ENCODE data around the gene CHEK2. TPM values are rescaled to one million over a fixed set of nuclear protein-coding genes. Genes with fewer than 3 reads are reported as not detected.
"Not testable (repeated sequence)": the region's sequence is repeated elsewhere in the genome, so short reads cannot be mapped to it uniquely, and the experiment has no call there.

Gene CHEK2
- total RNA-seq, 1 donor from 2014 or later: 2.2 TPM

DNA sequence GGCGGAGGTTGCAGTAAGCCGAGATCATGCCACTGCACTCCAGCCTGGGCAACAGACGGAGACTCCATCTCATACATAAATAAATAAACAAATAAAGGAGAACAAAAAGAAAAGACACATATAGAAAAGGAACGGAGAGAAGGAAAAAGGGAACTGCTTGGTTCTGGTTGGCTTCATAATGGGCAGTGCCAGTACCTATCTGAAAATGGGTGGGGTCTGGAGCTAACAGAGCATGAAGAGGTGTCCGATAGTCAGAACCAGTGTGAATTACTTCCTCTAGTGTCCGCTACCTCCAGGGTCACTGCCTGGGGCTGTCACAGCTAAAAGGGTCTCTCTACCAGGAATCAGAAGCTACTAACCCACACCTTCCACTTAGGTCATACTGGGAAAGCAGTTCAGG, 34.8 kb downstream of the CHEK2 start:
- intact Hi-C loops (cut with DNase I): no loop called here
- no peak for DNase-seq (ENCODE audit: low spot score)

- intact Hi-C loops (cut with DNase I): no loop called here
- no peak for DNase-seq (ENCODE audit: low spot score)
Measured at GRCh38 chr22:28703436-28703835, 38.2 kb downstream of the CHEK2 start.

GRCh38 chr22:28702891-28703290, 38.7 kb downstream of the CHEK2 start:
- intact Hi-C loops (cut with DNase I): no loop called here
- DNase-seq (ENCODE audit: low spot score): no peak

DNA sequence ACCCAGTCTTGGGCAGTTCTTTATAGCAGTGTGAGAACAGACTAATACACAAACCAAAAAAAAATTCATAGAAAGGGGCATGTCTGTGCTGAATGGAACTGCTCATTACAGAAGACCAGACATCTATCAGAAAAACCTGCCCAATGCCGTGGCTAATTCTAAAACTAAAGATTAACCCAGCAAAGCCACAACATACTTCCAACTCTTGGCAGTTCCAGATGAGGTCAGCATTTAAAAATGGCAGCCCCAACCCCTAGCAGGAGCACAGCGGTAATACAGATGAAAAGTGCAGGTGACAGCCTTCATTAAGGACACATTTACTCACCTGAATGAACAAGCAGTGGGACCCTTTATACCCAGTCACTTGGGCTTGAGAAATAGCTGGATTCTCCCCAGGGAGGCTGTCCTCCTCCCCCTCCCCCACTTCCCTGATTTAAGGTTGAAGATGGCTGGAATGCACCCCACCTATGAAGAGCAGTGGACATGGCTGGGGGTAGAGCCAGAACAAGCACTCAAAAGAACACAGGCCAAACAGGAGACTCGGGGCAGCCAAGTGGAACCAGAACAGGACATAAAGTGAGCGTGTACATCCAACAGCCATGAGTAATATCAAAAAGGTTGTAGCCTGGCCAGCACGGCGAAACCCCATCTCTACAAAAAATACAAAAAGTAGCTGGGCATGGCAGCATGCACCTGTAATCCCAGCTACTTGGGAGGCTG, 48.4 kb downstream of the CHEK2 start:
- intact Hi-C loops (cut with DNase I); DNase-seq (ENCODE audit: low spot score): not testable (repeated sequence)

DNA sequence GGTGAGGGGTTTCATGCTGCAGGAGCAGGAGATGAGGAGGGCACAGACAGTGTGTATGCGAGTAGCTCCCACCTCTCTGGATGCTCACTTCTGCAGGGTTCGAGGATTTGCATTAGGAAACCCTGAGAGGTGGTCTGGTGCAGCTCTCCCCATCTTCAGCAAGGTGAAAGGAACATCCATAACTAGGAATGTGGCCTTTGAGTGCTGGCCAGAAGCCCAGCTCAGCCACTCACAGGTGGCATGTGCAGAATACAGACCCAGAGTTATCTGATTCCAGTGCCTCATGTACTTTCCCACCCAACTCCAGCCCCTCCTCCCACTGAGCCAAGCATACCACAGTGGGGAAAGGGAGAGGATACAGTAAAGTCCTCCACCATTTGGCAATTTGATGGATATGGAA, 51.8 kb downstream of the CHEK2 start:
- DNase-seq (ENCODE audit: low spot score); intact Hi-C loops (cut with DNase I): not testable (repeated sequence)

GRCh38 chr22:28682966-28683365, 58.7 kb downstream of the CHEK2 start:
- intact Hi-C loops (cut with DNase I): not testable (repeated sequence)
- peak; percentile 44 for DNase-seq (ENCODE audit: low spot score)

GRCh38 chr22:28680813-28681490, 60.7 kb downstream of the CHEK2 start:
- intact Hi-C loops (cut with DNase I); DNase-seq (ENCODE audit: low spot score): not testable (repeated sequence)

GRCh38 chr22:28679611-28680287, 61.9 kb downstream of the CHEK2 start, which contains the start of gene TTC28:
Gene TTC28 (minus strand): TSS chr22:28679840. CDS start chr22:28679723, 117 bp downstream.
- DNase-seq (ENCODE audit: low spot score): peak; percentile 81
- intact Hi-C loops (cut with DNase I): not testable (repeated sequence)

GRCh38 chr22:28678778-28679610, 62.6 kb downstream of the CHEK2 start:
- DNase-seq (ENCODE audit: low spot score); intact Hi-C loops (cut with DNase I): not testable (repeated sequence)

- DNase-seq (ENCODE audit: low spot score); intact Hi-C loops (cut with DNase I): not testable (repeated sequence)
Measured at GRCh38 chr22:28678170-28678569, 63.5 kb downstream of the CHEK2 start.

DNA sequence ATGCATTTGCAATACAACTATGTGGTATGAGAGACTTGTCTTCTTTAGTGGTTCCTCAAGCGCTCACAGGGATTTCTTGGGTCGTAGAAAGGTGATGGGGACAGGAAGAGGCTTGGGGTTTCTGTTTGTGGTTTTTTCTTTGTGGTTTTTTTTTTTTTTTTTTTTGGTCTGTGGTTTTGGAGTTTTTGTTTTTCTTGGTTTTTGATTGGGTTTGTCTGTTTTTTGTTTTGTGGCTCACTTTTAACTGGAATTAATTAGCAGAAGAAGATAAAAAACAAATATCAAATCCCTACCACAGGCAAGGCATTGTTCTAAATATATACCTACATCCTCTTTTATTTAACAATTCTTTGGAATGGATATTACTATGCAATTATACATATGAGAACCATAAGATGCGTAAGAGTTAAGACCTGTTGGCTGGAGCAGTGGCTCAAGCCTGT, 67.5 kb downstream of the CHEK2 start:
- no peak for DNase-seq (ENCODE audit: low spot score)
- intact Hi-C loops (cut with DNase I): no loop called here

DNA sequence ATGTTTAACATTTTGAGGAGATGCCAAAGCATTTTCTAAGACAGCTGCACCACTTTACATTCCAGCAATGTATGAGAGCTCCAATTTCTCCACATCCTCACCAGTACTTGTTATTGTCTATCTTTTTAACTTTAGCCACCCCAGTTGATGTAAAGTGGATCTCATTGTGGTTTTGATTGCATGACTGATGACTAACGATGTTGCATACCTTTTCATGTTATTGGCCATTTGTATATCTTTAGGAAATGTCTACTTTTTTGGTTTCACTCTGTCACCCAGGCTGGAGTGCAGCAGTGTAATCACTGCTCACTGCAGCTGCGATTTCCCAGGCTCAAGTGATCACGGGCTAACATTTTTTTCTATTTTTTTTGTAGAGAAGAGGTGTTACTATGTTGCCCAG, 70.9 kb downstream of the CHEK2 start:
- intact Hi-C loops (cut with DNase I): no loop called here

GRCh38 chr22:28670161-28670560, 71.5 kb downstream of the CHEK2 start:
- intact Hi-C loops (cut with DNase I): no loop called here

More for the DNA sequence above, 70.9 kb downstream of the CHEK2 start:
- no peak for DNase-seq (ENCODE audit: low spot score)

DNA sequence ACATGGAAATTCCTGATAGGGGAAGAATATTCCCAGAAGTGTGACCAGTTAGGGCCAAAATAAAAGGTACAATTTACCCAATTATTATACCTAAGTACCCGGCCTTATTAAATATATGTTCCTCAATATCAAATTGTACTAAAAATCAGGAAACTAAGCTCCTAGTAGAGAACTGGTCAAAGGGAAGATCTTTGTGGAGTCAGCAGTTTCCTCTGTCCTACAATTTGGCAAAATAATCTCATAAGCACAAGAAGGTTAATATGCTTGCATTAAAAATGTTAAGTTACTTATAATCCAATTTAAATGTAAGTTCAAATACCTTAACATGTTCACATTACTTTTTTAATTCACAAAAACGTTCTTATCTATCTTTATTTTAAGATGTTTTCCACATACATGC, 72.2 kb downstream of the CHEK2 start:
- intact Hi-C loops (cut with DNase I): no loop called here
- no peak for DNase-seq (ENCODE audit: low spot score)

More at GRCh38 chr22:28670161-28670560, 71.5 kb downstream of the CHEK2 start:
- no peak for DNase-seq (ENCODE audit: low spot score)

DNA sequence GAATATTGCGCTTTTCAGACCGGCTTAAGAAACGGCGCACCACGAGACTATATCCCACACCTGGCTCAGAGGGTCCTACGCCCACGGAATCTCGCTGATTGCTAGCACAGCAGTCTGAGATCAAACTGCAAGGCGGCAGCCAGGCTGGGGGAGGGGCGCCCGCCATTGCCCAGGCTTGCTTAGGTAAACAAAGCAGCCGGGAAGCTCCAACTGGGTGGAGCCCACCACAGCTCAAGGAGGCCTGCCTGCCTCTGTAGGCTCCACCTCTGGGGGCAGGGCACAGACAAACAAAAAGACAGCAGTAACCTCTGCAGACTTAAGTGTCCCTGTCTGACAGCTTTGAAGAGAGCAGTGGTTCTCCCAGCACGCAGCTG, 78.1 kb downstream of the CHEK2 start:
- intact Hi-C loops (cut with DNase I): not testable (repeated sequence)

GRCh38 chr22:28658448-28658847, 83.2 kb downstream of the CHEK2 start:
- intact Hi-C loops (cut with DNase I): no loop called here
- no peak for DNase-seq (ENCODE audit: low spot score)

More for the DNA sequence above, 78.1 kb downstream of the CHEK2 start:
- not testable (repeated sequence) for DNase-seq (ENCODE audit: low spot score)

GRCh38 chr22:28656181-28656580, 85.4 kb downstream of the CHEK2 start:
- intact Hi-C loops (cut with DNase I): no loop called here
- DNase-seq (ENCODE audit: low spot score): no peak

GRCh38 chr22:28650463-28650862, 91.2 kb downstream of the CHEK2 start:
- no peak for DNase-seq (ENCODE audit: low spot score)
- intact Hi-C loops (cut with DNase I): no loop called here

DNA sequence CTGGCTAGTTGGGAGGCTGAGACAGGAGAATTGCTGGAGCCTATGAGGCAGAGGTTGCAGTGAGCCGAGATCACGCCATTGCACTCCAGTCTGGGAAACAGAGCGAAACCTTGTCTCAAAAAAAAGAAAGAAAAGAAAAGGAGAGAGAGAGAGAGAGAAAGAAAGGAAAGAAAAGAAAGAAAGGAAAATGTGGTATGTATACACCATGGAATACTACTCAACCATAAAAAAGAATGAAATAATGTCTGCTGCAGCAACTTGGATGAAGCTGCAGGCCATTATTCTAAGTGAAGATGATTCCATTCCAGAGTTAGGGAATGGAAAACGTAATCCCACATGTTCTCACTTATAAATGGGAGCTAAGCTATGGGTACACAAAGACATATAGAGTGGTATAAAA, 92.8 kb downstream of the CHEK2 start:
- DNase-seq (ENCODE audit: low spot score): no peak
- intact Hi-C loops (cut with DNase I): no loop called here
